Endodermal cell (in vitro differentiated cells): Measurements from ENCODE around the gene MFSD12. TPM values are rescaled to one million over a fixed set of nuclear protein-coding genes. Genes with fewer than 3 reads are reported as not detected.

Source experiments
- DNase-seq: peaks from one replicate; pipeline ENCODE4 v3.0.0-alpha.2; 2017
- H3K27ac ChIP-seq: 2 replicates; pipeline ENCODE4 v1.5.1; 2013; ENCODE audit warnings: mild to moderate bottlenecking, low read depth, low read length, moderate library complexity
- H3K27me3 ChIP-seq: 2 replicates; pipeline ENCODE4 v1.6.1; 2013; ENCODE audit warnings: mild to moderate bottlenecking, low read length, moderate library complexity; ENCODE audit not compliant: insufficient read depth, control insufficient read depth, poor library complexity, severe bottlenecking
- H3K36me3 ChIP-seq: 2 replicates; pipeline ENCODE4 v1.7.0; 2013; ENCODE audit warnings: mild to moderate bottlenecking, low read length, moderate library complexity; ENCODE audit not compliant: control insufficient read depth, insufficient read depth
- H3K4me1 ChIP-seq: one replicate; pipeline ENCODE4 v1.7.0; 2013; ENCODE audit warnings: low read length; ENCODE audit not compliant: control insufficient read depth, insufficient read depth
- H3K4me3 ChIP-seq: 2 replicates; pipeline ENCODE4 v1.5.1; 2013; ENCODE audit warnings: mild to moderate bottlenecking, low read length, moderate library complexity
- H3K9ac ChIP-seq: 2 replicates; pipeline ENCODE4 v1.6.1; 2013; ENCODE audit warnings: mild to moderate bottlenecking, low read length, moderate library complexity; ENCODE audit not compliant: poor library complexity, severe bottlenecking; ENCODE audit errors: extremely low read depth
- H3K9me3 ChIP-seq: 2 replicates; pipeline ENCODE4 v1.6.1; 2013; ENCODE audit warnings: mild to moderate bottlenecking, low read length, moderate library complexity; ENCODE audit not compliant: control insufficient read depth
- H3K27ac Mint-ChIP-seq: 2 replicates; pipeline ENCODE4 v1.8.0; 2020; ENCODE audit warnings: mixed read lengths
- H3K27me3 Mint-ChIP-seq: 2 replicates; pipeline ENCODE4 v1.8.0; 2021; ENCODE audit warnings: mild to moderate bottlenecking, mixed read lengths; ENCODE audit not compliant: insufficient read depth
- H3K36me3 Mint-ChIP-seq: 2 replicates; pipeline ENCODE4 v1.8.0; 2020; ENCODE audit warnings: low read depth, mixed read lengths
- H3K4me1 Mint-ChIP-seq: 2 replicates; pipeline ENCODE4 v1.8.0; 2020; ENCODE audit warnings: mixed read lengths
- H3K4me3 Mint-ChIP-seq: 2 replicates; pipeline ENCODE4 v1.8.0; 2020; ENCODE audit warnings: mild to moderate bottlenecking, moderate library complexity, mixed read lengths
- H3K9me3 Mint-ChIP-seq: 2 replicates; pipeline ENCODE4 v1.8.0; 2020; ENCODE audit warnings: mild to moderate bottlenecking, mixed read lengths
- WGBS, 2 experiments: methylation state at CpG; one replicate each; pipeline versions ENCODE4 v1.1.5 to v1.1.7; 2013; ENCODE audit warnings: missing lambda C conversion rate in 2 of 2, mixed read lengths in 1 of 2; ENCODE audit not compliant: insufficient coverage in 1 of 2, insufficient read length in 1 of 2; 5-methylcytosine and 5-hydroxymethylcytosine counted together
- total RNA-seq, 2 donors: library from RNA; stranded (reverse); fragmentation: NEBNext Ultra II Directional in 1 of 2; extraction: Animal tissue kit (Norgen Biotek cat#: 25700) in 1 of 2; gene quantifications; 2 replicates in 1 of 2; 3 replicates in 1 of 2; pipeline ENCODE4 v1.2.1, GENCODE V29; 2021
- TF ChIP-seq, protein P1 (sequence below): fragments of 200-600 bp; sonication (generic); conservative IDR thresholded peaks from 2 replicates; pipeline ENCODE4 v1.5.0; 2021; ENCODE audit warnings: antibody characterized with exemption, mild to moderate bottlenecking

The MFSD12 gene
- total RNA-seq, 2 donors from 2014 or later: 48.2 to 62.4 TPM

DNA sequence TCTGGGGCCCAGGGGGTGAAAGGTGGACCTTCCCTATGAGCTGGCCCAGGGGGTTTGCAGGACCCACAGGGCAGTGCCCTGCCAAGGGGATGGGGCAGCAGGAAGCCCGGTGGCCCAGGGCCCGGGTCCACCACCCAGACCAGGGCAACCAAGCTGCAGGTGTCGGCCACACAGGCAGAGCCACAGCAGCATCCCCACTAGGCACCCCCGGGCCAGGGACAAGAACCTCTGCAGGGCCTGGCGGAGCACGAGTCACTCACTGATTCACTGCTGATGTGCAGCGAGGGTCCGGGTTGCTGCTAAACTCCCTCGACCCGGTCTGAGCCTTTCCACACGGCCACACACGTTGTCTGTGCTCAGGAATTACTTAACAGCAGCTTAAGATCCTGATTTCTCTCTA, 42.5 kb downstream of the MFSD12 start:
- Mint-ChIP-seq H3K27me3 (no peaks in the 10 kb centered on the region), H3K36me3 (peaks cover 4% of the 10 kb centered on the region), H3K4me1 (peaks cover 5% of the 10 kb centered on the region), H3K27ac (peak overlapping the region; percentile 58), H3K4me3 (no peak overlapping the region), H3K9me3 (no peaks in the 10 kb centered on the region)
- Histone ChIP-seq H3K27ac (no peak overlapping the region), H3K4me3 (no peak overlapping the region), H3K27me3 (no peaks in the 10 kb centered on the region), H3K36me3 (peaks cover 20% of the 10 kb centered on the region), H3K4me1 (no peaks in the 10 kb centered on the region), H3K9me3 (no peaks in the 10 kb centered on the region), H3K9ac (no peak overlapping the region)
- no peak for DNase-seq
- WGBS, 2 experiments: 84 to 92% methylated on average over 11 to 12 of the region's 12 CpGs
- TF ChIP-seq, protein P1, sequence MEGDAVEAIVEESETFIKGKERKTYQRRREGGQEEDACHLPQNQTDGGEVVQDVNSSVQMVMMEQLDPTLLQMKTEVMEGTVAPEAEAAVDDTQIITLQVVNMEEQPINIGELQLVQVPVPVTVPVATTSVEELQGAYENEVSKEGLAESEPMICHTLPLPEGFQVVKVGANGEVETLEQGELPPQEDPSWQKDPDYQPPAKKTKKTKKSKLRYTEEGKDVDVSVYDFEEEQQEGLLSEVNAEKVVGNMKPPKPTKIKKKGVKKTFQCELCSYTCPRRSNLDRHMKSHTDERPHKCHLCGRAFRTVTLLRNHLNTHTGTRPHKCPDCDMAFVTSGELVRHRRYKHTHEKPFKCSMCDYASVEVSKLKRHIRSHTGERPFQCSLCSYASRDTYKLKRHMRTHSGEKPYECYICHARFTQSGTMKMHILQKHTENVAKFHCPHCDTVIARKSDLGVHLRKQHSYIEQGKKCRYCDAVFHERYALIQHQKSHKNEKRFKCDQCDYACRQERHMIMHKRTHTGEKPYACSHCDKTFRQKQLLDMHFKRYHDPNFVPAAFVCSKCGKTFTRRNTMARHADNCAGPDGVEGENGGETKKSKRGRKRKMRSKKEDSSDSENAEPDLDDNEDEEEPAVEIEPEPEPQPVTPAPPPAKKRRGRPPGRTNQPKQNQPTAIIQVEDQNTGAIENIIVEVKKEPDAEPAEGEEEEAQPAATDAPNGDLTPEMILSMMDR: no peak

DNA sequence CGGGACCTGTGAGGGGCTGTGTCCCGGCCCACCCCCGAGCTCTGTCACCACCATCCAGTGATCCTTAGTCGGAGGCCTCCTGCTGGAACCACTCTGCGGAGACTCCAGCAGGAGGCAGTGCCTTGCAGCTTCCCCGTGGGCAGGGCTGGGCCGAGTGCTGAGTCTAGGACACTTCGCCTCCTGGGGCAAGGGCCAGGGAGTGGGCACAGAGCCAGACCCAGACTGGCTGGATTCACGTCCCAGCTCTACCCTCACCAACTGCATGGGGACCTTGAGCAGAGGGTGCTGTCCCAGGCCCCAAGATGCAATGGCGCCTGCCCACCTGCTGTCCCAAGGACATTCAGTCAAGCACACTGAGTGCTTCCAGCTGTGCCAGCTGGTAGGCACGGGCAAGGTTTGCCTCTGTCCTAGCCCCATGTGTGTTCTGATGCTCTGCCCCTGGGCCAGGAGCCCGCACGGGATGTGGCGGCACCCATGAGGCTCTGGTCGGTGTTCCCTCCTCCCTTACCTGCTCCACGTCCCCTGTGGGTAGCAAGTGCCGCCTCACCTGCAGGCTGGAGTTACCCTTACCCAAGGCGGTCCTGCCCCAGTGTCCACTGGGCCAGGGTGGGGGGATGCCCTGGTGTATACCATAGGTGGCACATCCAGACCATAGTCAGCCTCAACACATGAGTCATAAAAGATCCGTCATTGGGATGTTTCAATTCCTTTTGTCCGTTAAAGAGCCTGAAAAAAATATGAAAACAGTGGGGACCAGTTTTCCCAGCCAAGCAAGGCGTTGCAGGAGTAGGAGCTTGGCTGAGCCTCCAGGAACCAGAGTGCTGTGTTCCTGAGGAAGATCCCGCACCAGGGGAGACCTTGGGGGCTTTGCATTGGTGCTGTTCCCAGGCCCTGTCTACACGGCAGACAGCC, 43.9 kb downstream of the MFSD12 start:
- WGBS, 2 experiments: 94 to 95% methylated on average over 18 to 23 of the region's 23 CpGs
- no peaks in the 10 kb centered on the region for H3K9me3 Mint-ChIP-seq

DNA sequence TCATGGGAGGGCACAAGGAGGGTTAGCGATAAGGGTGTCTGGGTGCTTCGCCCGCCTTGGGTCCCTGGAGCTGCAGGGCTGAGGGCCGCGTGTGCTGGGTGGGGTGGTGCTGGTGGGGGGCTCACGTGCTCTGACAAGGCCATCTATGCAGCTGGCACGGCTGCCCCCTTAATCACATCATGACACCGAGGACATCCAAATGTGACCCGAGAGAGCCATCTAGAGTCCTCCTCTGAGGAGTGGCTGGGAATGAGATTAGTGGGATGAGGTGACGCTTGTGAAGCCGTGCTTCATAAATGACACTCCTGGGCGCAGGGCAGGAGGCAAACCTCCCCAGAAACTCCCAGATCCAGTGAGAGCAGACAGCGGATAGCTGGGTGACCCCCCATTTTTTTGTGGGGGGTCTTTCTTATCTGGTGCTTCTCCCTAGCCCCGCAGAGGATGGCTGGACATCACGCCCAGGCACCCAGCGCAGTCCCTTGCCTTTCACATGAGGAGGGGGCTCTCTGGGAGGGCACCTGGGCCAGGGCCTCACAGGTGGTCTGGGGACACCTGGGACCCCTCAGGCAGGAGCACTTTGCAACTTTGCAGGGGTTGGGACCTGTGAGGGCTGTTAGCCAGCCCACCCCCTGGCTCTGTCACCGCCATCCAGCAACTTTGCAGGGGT, 44.7 kb downstream of the MFSD12 start:
- no peak overlapping the region for H3K27ac Mint-ChIP-seq
- H3K36me3 Mint-ChIP-seq: peaks cover 12% of the 10 kb centered on the region
- Histone ChIP-seq H3K36me3 (peaks cover 35% of the 10 kb centered on the region), H3K4me3 (no peak overlapping the region), H3K9ac (no peak overlapping the region), H3K27ac (no peak overlapping the region), H3K9me3 (no peaks in the 10 kb centered on the region), H3K27me3 (no peaks in the 10 kb centered on the region), H3K4me1 (no peaks in the 10 kb centered on the region)
- no peak for DNase-seq
- 91 to 95% methylated on average over 13 to 17 of the region's 17 CpGs for WGBS, 2 experiments
- H3K27me3 Mint-ChIP-seq: no peaks in the 10 kb centered on the region
- H3K9me3 Mint-ChIP-seq: no peaks in the 10 kb centered on the region
- peaks cover 2% of the 10 kb centered on the region for H3K4me1 Mint-ChIP-seq
- no peak overlapping the region for H3K4me3 Mint-ChIP-seq
- TF ChIP-seq, protein P1: no peak

More for the DNA sequence above, 43.9 kb downstream of the MFSD12 start:
- Histone ChIP-seq H3K36me3 (peaks cover 34% of the 10 kb centered on the region), H3K4me1 (no peaks in the 10 kb centered on the region), H3K27ac (no peak overlapping the region), H3K9ac (no peak overlapping the region), H3K27me3 (no peaks in the 10 kb centered on the region), H3K4me3 (no peak overlapping the region), H3K9me3 (no peaks in the 10 kb centered on the region)
- H3K36me3 Mint-ChIP-seq: peaks cover 13% of the 10 kb centered on the region
- no peaks in the 10 kb centered on the region for H3K27me3 Mint-ChIP-seq
- H3K4me1 Mint-ChIP-seq: peaks cover 4% of the 10 kb centered on the region
- DNase-seq: no peak
- TF ChIP-seq, protein P1: peak; percentile 21
- H3K4me3 Mint-ChIP-seq: no peak overlapping the region
- H3K27ac Mint-ChIP-seq: no peak overlapping the region
